Measurements from ENCODE around the gene SPATA13.

DNA sequence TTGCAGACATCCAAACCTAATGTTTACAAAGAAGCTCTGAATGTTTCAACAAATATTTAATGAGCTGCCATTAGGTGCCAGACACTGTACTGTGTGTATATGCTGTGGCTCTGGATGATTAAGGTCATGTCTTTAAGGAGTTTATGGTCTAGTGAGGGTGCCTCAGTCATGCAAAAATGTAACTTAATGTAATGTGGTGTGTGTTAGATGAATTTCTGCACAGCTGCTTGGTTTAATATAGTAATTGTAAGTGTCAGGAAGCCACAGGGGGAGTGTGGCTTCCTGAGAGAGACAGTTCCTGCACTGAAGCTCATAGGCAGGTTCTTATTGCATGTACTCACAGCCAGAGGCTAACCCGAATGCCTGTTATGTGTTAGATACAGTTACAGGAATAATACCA is 43.3 kb downstream of the SPATA13 start:
- TF ChIP-seq, protein P1, sequence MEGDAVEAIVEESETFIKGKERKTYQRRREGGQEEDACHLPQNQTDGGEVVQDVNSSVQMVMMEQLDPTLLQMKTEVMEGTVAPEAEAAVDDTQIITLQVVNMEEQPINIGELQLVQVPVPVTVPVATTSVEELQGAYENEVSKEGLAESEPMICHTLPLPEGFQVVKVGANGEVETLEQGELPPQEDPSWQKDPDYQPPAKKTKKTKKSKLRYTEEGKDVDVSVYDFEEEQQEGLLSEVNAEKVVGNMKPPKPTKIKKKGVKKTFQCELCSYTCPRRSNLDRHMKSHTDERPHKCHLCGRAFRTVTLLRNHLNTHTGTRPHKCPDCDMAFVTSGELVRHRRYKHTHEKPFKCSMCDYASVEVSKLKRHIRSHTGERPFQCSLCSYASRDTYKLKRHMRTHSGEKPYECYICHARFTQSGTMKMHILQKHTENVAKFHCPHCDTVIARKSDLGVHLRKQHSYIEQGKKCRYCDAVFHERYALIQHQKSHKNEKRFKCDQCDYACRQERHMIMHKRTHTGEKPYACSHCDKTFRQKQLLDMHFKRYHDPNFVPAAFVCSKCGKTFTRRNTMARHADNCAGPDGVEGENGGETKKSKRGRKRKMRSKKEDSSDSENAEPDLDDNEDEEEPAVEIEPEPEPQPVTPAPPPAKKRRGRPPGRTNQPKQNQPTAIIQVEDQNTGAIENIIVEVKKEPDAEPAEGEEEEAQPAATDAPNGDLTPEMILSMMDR (IDR thresholded peaks at IDR 0.05) = no peak
- TF ChIP-seq POLR2AphosphoS5 (IDR thresholded peaks at IDR 0.05) = no peak
